IMR-90 (cell line): ENCODE data around the gene DBH.
A peak's percentile ranks its signal among the peaks of the same experiment; 100 is the strongest.

Experiments
- CEBPB ChIP-seq: IDR thresholded peaks from 2 replicates; pipeline ENCODE4 v1.6.1; 2012; ENCODE audit warnings: low read depth, low read length, improper control_type of control experiment
- CTCF ChIP-seq: conservative IDR thresholded peaks from 2 replicates; pipeline ENCODE4 v1.5.1; 2012; ENCODE audit warnings: mild to moderate bottlenecking, low read depth, low read length, improper control_type of control experiment
- ELK1 ChIP-seq: fragments of 150-350 bp; IDR thresholded peaks from 2 replicates; pipeline ENCODE4 v1.6.1; 2016; ENCODE audit warnings: low read depth, mild to moderate bottlenecking, low read length, moderate library complexity, borderline replicate concordance
- FOS ChIP-seq: fragments of 150-350 bp; IDR thresholded peaks from 2 replicates; pipeline ENCODE4 v1.6.1; 2016; ENCODE audit warnings: low read depth, low read length
- MAFK ChIP-seq: IDR thresholded peaks from 2 replicates; pipeline ENCODE4 v1.6.1; 2012; ENCODE audit warnings: low read depth, low read length, improper control_type of control experiment
- MAZ ChIP-seq: IDR thresholded peaks from 2 replicates; pipeline ENCODE4 v1.6.1; 2012; ENCODE audit warnings: low read depth, mild to moderate bottlenecking, low read length, improper control_type of control experiment, moderate library complexity, borderline replicate concordance
- POLR2A ChIP-seq: IDR thresholded peaks from 2 replicates; pipeline ENCODE4 v1.6.1; 2012; ENCODE audit warnings: mild to moderate bottlenecking, low read depth, low read length
- RAD21 ChIP-seq: IDR thresholded peaks from 2 replicates; pipeline ENCODE4 v1.6.1; 2012; ENCODE audit warnings: low read length, improper control_type of control experiment
- RCOR1 ChIP-seq: IDR thresholded peaks from 2 replicates; pipeline ENCODE4 v1.6.1; 2012; ENCODE audit warnings: mild to moderate bottlenecking, low read length, improper control_type of control experiment; ENCODE audit not compliant: insufficient replicate concordance
- RFX5 ChIP-seq: IDR thresholded peaks from 2 replicates; pipeline ENCODE4 v1.8.0; 2012; ENCODE audit warnings: low read depth, mild to moderate bottlenecking, low read length, moderate library complexity
- SMC3 ChIP-seq: fragments of 150-350 bp; IDR thresholded peaks from 2 replicates; pipeline ENCODE4 v1.6.1; 2016; ENCODE audit warnings: low read depth, mild to moderate bottlenecking, antibody characterized with exemption, low read length, moderate library complexity

GRCh38 chr9:133707065-133707762, 71.1 kb downstream of the DBH start:
- no peak for TF ChIP-seq CTCF
- TF ChIP-seq POLR2A, result no peak
- peak; percentile 85 for TF ChIP-seq CEBPB
- no peak for TF ChIP-seq RAD21
- TF ChIP-seq ELK1, result no peak
- no peak for TF ChIP-seq FOS
- TF ChIP-seq MAFK, result no peak
- no peak for TF ChIP-seq SMC3
- no peak for TF ChIP-seq RFX5
- no peak for TF ChIP-seq MAZ
- no peak for TF ChIP-seq RCOR1
